Endothelial cell of umbilical vein (primary cell): ENCODE data around the gene LRRC4B.
A peak's percentile ranks its signal among the peaks of the same experiment; 100 is the strongest.

ENCODE experiments used
- EZH2 ChIP-seq: IDR thresholded peaks from 2 replicates; pipeline ENCODE4 v1.6.1; 2012; ENCODE audit warnings: borderline replicate concordance, low read depth, mild to moderate bottlenecking, moderate library complexity, low read length, inconsistent platforms; ENCODE audit not compliant: severe bottlenecking
- JUN ChIP-seq: IDR thresholded peaks from 2 replicates; pipeline ENCODE4 v1.6.1; 2011; ENCODE audit warnings: borderline replicate concordance, low read depth; ENCODE audit not compliant: insufficient read length, insufficient read depth
- POLR2A ChIP-seq: IDR thresholded peaks from 2 replicates; pipeline ENCODE4 v1.6.1; 2012; ENCODE audit warnings: low read depth, mild to moderate bottlenecking, control low read depth, low read length
- POLR2AphosphoS5 ChIP-seq: IDR thresholded peaks from 2 replicates; pipeline ENCODE4 v1.6.1; 2012; ENCODE audit warnings: low read depth, mild to moderate bottlenecking, control low read depth, low read length, moderate library complexity; ENCODE audit not compliant: insufficient read depth
- TF ChIP-seq, protein P1 (sequence below): IDR thresholded peaks from 2 replicates; pipeline ENCODE4 v1.6.1; 2011; ENCODE audit not compliant: insufficient read depth, insufficient read length
- TF ChIP-seq, protein P2 (sequence below), 2 donors: IDR thresholded peaks; 1 replicate in 1 of 2; 2 replicates in 1 of 2; pipeline ENCODE4 v1.5.1; 2011; ENCODE audit warnings: low read length in 2 of 2, mild to moderate bottlenecking in 2 of 2, moderate library complexity in 2 of 2, control low read depth in 1 of 2, inconsistent platforms in 1 of 2, low read depth in 1 of 2; ENCODE audit not compliant: insufficient read depth in 1 of 2; ENCODE audit errors: extremely low read depth in 1 of 2

DNA sequence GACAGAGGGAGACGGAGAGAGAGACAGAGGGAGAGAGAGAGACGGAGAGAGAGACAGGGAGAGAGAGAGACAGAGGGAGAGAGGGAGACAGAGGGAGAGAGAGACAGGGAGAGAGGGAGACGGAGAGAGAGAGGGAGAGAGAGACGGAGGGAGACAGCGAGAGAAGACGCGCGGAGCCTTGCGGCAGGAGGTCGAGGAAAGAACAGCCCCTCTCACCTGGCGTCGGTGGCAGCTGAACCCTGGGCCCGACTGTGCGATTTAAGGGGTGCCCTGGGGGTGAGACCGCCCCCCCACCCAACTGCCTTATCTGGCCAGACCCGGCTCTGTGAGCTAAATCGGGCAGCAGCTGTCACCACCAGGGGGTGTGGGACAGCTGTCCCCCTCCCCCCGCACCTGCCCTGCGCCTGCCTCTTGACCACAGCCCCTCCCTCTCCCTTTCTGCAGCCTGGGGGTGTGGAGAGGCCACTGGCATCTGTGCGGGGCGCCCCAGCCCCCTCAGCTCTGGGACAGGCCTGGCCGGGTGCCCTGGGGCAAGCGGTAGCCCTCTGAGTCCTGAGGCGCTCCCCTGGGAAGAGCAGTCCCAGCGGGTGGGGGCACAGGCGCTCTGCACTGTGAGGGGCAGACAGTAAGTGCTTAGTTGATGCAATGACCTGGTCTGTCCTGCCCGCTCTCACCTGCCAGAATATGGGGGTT lies 68.0 kb downstream of the LRRC4B start:
- TF ChIP-seq POLR2A (no peak), EZH2 (no peak), POLR2AphosphoS5 (no peak), JUN (no peak)
- TF ChIP-seq, protein P1, sequence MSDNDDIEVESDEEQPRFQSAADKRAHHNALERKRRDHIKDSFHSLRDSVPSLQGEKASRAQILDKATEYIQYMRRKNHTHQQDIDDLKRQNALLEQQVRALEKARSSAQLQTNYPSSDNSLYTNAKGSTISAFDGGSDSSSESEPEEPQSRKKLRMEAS, result no peak
- TF ChIP-seq, protein P2, sequence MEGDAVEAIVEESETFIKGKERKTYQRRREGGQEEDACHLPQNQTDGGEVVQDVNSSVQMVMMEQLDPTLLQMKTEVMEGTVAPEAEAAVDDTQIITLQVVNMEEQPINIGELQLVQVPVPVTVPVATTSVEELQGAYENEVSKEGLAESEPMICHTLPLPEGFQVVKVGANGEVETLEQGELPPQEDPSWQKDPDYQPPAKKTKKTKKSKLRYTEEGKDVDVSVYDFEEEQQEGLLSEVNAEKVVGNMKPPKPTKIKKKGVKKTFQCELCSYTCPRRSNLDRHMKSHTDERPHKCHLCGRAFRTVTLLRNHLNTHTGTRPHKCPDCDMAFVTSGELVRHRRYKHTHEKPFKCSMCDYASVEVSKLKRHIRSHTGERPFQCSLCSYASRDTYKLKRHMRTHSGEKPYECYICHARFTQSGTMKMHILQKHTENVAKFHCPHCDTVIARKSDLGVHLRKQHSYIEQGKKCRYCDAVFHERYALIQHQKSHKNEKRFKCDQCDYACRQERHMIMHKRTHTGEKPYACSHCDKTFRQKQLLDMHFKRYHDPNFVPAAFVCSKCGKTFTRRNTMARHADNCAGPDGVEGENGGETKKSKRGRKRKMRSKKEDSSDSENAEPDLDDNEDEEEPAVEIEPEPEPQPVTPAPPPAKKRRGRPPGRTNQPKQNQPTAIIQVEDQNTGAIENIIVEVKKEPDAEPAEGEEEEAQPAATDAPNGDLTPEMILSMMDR (IDR thresholded peaks at IDR 0.05; ENCODE audit: extremely low read depth in 1 of 2, insufficient read depth in 1 of 2, low read depth in 1 of 2, low read length in 2 of 2), result peak; percentile 6 to 30
